PC-9 (cell line): ENCODE results near the gene SLC8A1. TPM values are rescaled to one million over a fixed set of nuclear protein-coding genes. Genes with fewer than 3 reads are reported as not detected.
A peak's percentile ranks its signal among the peaks of the same experiment; 100 is the strongest.

Experiments used
- BruUV-seq: library from RNA; stranded (reverse); fragments of 400-500 nt; replicated peaks from 2 replicates; lab custom pipeline; 2021; lab: Mats Ljungman, UMichigan
- CTCF ChIA-PET: fragments of 300-600 bp; sonication (Branson Sonifier 250); formaldehyde crosslinking; loops from one replicate; lab custom pipeline; 2022; ENCODE audit warnings: antibody characterized with exemption; lab: Charles Lee
- POLR2A ChIA-PET: fragments of 300-600 bp; sonication (Branson Sonifier 250); formaldehyde crosslinking; loops from one replicate; lab custom pipeline; 2022; ENCODE audit warnings: antibody characterized with exemption; ENCODE audit not compliant: unreplicated experiment; lab: Charles Lee
- DNase-seq, 2 experiments: peaks; one replicate each; pipeline versions ENCODE4 v3.0.0 to v3.0.0-alpha.2; 2015 to 2022; ENCODE audit warnings: mixed read lengths in 1 of 2
- H2AFZ ChIP-seq: fragments of 200-600 bp; sonication (generic); 2 replicates; pipeline ENCODE4 v1.8.1; 2017; ENCODE audit warnings: antibody characterized with exemption
- H3F3A ChIP-seq: fragments of 200-600 bp; sonication (generic); 2 replicates; pipeline ENCODE4 v1.8.1; 2017; ENCODE audit warnings: antibody characterized with exemption, mild to moderate bottlenecking, low read depth; ENCODE audit not compliant: insufficient read depth
- H3K27ac ChIP-seq: fragments of 200-600 bp; sonication (generic); 2 replicates; pipeline ENCODE4 v1.6.1; 2016; ENCODE audit warnings: mixed run types
- H3K27me3 ChIP-seq: fragments of 200-600 bp; sonication (generic); 2 replicates; pipeline ENCODE4 v1.6.1; 2016; ENCODE audit warnings: low read depth, mixed run types; ENCODE audit not compliant: insufficient read depth
- H3K36me3 ChIP-seq: fragments of 200-600 bp; sonication (generic); 2 replicates; pipeline ENCODE4 v1.6.1; 2016; ENCODE audit warnings: low read depth, mixed run types
- H3K4me1 ChIP-seq: fragments of 200-600 bp; sonication (generic); replicated peaks from 2 replicates; pipeline ENCODE4 v1.6.1; 2016; ENCODE audit warnings: mixed run types; ENCODE audit not compliant: insufficient read depth
- H3K4me2 ChIP-seq: fragments of 200-600 bp; sonication (generic); 2 replicates; pipeline ENCODE4 v1.6.1; 2017; ENCODE audit warnings: mixed run types
- H3K4me3 ChIP-seq: fragments of 200-600 bp; sonication (generic); 2 replicates; pipeline ENCODE4 v1.6.1; 2016; ENCODE audit warnings: mixed run types
- H3K79me2 ChIP-seq: fragments of 200-600 bp; sonication (generic); 2 replicates; pipeline ENCODE4 v1.6.1; 2017; ENCODE audit warnings: low read depth, mixed run types
- H3K9me2 ChIP-seq: fragments of 200-600 bp; sonication (generic); 2 replicates; pipeline ENCODE4 v1.8.1; 2017; ENCODE audit warnings: mild to moderate bottlenecking; ENCODE audit not compliant: insufficient read depth
- H3K9me3 ChIP-seq: fragments of 200-600 bp; sonication (generic); 2 replicates; pipeline ENCODE4 v1.8.1; 2016; ENCODE audit warnings: low read depth; ENCODE audit not compliant: insufficient read depth
- H4K20me1 ChIP-seq: fragments of 200-600 bp; sonication (generic); 2 replicates; pipeline ENCODE4 v1.8.1; 2017; ENCODE audit not compliant: insufficient read depth
- CTCF ChIP-seq: fragments of 200-600 bp; sonication (generic); conservative IDR thresholded peaks from 2 replicates; pipeline ENCODE4 v1.6.1; 2017; ENCODE audit warnings: mixed run types, antibody characterized with exemption, mild to moderate bottlenecking, moderate library complexity
- EZH2 ChIP-seq: fragments of 200-600 bp; sonication (generic); IDR thresholded peaks from 2 replicates; pipeline ENCODE4 v1.8.0; 2017; ENCODE audit warnings: antibody characterized with exemption, low read depth
- intact Hi-C: fragments of 100-400 bp; cut with micrococcal nuclease; formaldehyde crosslinking; loops from one replicate; pipeline ENCODE4 v1.10.0; 2022; ENCODE audit not compliant: unreplicated experiment
- total RNA-seq: library from RNA; stranded (reverse); gene quantifications from 2 replicates; pipeline ENCODE4 v1.2.3, GENCODE V29; 2021

Gene SLC8A1
- total RNA-seq, 1 experiment from 2014 or later: 13.5 TPM

GRCh38 chr2:40097691-40098385, 354.1 kb downstream of the SLC8A1 start:
- no peaks in the 10 kb centered on the region for H4K20me1 ChIP-seq
- H3K36me3 ChIP-seq: no peaks in the 10 kb centered on the region

GRCh38 chr2:40096360-40096759, 355.5 kb downstream of the SLC8A1 start:
- TF ChIP-seq EZH2: no peak
- TF ChIP-seq CTCF: no peak
- no peaks in the 10 kb centered on the region for H3F3A ChIP-seq

More at GRCh38 chr2:40097691-40098385, 354.1 kb downstream of the SLC8A1 start:
- Histone ChIP-seq H2AFZ (no peak overlapping the region), H3K27me3 (no peaks in the 10 kb centered on the region), H3K4me3 (no peak overlapping the region), H3K4me2 (no peak overlapping the region), H3K9me3 (peaks cover 4% of the 10 kb centered on the region; the same call in 1 of the 2 replicates), H3K4me1 (peaks cover 13% of the 10 kb centered on the region), H3K9me2 (no peaks in the 10 kb centered on the region), H3K79me2 (no peaks in the 10 kb centered on the region), H3K27ac (no peak overlapping the region), H3F3A (no peaks in the 10 kb centered on the region)
- no TSS peak for BruUV-seq
- intact Hi-C loops: no loop called here
- CTCF ChIA-PET: no interaction called here
- POLR2A ChIA-PET: interaction anchor here (0.6 kb wide), 1 partner anchor 9 kb away, joined by 4 read pairs; no protein-coding TSS in a partner anchor
- TF ChIP-seq EZH2: no peak
- no peak for TF ChIP-seq CTCF
- peak in 1 of 2 experiments; percentile 36 for DNase-seq

DNA sequence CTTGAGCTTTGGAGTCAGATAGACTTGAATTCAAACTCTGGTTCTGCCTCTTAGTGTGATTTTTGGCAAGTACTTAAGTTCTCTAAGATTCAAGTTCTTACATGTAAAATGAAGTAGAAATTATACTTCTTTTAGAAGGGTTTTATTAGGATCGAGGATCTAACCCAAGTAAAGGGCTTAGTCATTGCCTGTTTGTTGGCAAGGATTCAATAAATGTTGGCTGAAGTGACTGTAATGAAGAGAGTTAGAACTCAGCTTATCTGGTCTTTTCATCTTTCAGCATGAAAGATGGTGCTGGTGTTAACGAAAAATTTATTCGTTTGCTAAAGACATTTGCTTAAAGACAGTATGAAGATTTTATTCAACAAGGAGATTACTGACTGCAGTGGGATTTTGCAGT, 356.9 kb downstream of the SLC8A1 start:
- H3K27ac ChIP-seq: no peak overlapping the region

More at GRCh38 chr2:40096360-40096759, 355.5 kb downstream of the SLC8A1 start:
- H3K27ac ChIP-seq: no peak overlapping the region
- H3K9me2 ChIP-seq: no peaks in the 10 kb centered on the region
- H3K9me3 ChIP-seq: peaks cover 4% of the 10 kb centered on the region; the same call in 1 of the 2 replicates
- peaks cover 13% of the 10 kb centered on the region for H3K4me1 ChIP-seq
- ChIA-PET POLR2A (no interaction called here), CTCF (interaction anchor here (0.7 kb wide), 1 partner anchor 536 kb away, joined by 3 read pairs; no protein-coding TSS in a partner anchor)
- no TSS peak for BruUV-seq
- H4K20me1 ChIP-seq: no peaks in the 10 kb centered on the region
- no peak for DNase-seq
- intact Hi-C loops: no loop called here
- H2AFZ ChIP-seq: no peak overlapping the region
- H3K36me3 ChIP-seq: no peaks in the 10 kb centered on the region
- H3K4me3 ChIP-seq: no peak overlapping the region
- no peaks in the 10 kb centered on the region for H3K27me3 ChIP-seq
- H3K4me2 ChIP-seq: no peak overlapping the region
- no peaks in the 10 kb centered on the region for H3K79me2 ChIP-seq

More for the DNA sequence above, 356.9 kb downstream of the SLC8A1 start:
- intact Hi-C loops: no loop called here
- TF ChIP-seq CTCF (no peak), EZH2 (no peak)
- H3K4me1 ChIP-seq: peaks cover 13% of the 10 kb centered on the region
- H3K9me2 ChIP-seq: no peaks in the 10 kb centered on the region
- ChIA-PET POLR2A (no interaction called here), CTCF (interaction anchor here (1.0 kb wide), 1 partner anchor 70 kb away, joined by 3 read pairs; no protein-coding TSS in a partner anchor)
- no peak overlapping the region for H3K4me3 ChIP-seq
- H3K27me3 ChIP-seq: no peaks in the 10 kb centered on the region
- no peak overlapping the region for H3K4me2 ChIP-seq
- no peaks in the 10 kb centered on the region for H3K79me2 ChIP-seq
- no TSS peak for BruUV-seq
- peak overlapping the region; percentile 30 for H2AFZ ChIP-seq
- no peaks in the 10 kb centered on the region for H3F3A ChIP-seq
- no peaks in the 10 kb centered on the region for H3K36me3 ChIP-seq
- no peak for DNase-seq
- no peaks in the 10 kb centered on the region for H4K20me1 ChIP-seq
- H3K9me3 ChIP-seq: peaks cover 4% of the 10 kb centered on the region; the same call in 1 of the 2 replicates
